Caco-2 (cell line): Measurements from ENCODE around the gene RAB15. TPM values are rescaled to one million over a fixed set of nuclear protein-coding genes. Genes with fewer than 3 reads are reported as not detected.

Experiments used
- BruUV-seq: library from RNA; stranded (reverse); fragments of 400-500 nt; replicated peaks from 2 replicates; lab custom pipeline; 2021; lab: Mats Ljungman, UMichigan
- CTCF ChIA-PET: fragments of 300-600 bp; sonication (Branson Sonifier 250); formaldehyde crosslinking; loops from one replicate; lab custom pipeline; 2022; ENCODE audit warnings: antibody characterized with exemption; lab: Charles Lee
- POLR2A ChIA-PET: fragments of 300-600 bp; sonication (Branson Sonifier 250); formaldehyde crosslinking; loops from one replicate; lab custom pipeline; 2022; ENCODE audit warnings: antibody characterized with exemption; lab: Charles Lee
- DNase-seq, 2 experiments: peaks; one replicate each; pipeline versions ENCODE4 v3.0.0 to v3.0.0-alpha.2; 2020 to 2022
- H3K27me3 ChIP-seq: replicated peaks from 2 replicates; pipeline ENCODE4 v1.6.0; 2011; ENCODE audit warnings: low read length; ENCODE audit not compliant: control insufficient read depth, insufficient read depth
- H3K36me3 ChIP-seq: 2 replicates; pipeline ENCODE4 v1.5.1; 2011; ENCODE audit warnings: low read length; ENCODE audit not compliant: control insufficient read depth, insufficient read depth
- H3K4me1 ChIP-seq: fragments of 250-450 bp; sonication (Bioruptor Pico); 2 replicates; pipeline ENCODE4 v1.5.1; 2020; ENCODE audit warnings: mild to moderate bottlenecking
- H3K4me3 ChIP-seq: 2 replicates; pipeline ENCODE4 v1.5.1; 2011; ENCODE audit warnings: low read depth, mild to moderate bottlenecking, control low read depth, low read length
- H3K9me3 ChIP-seq: fragments of 250-450 bp; sonication (Bioruptor Pico); 2 replicates; pipeline ENCODE4 v1.5.1; 2020; ENCODE audit warnings: mild to moderate bottlenecking, moderate library complexity
- H3K27ac Mint-ChIP-seq: one replicate; pipeline ENCODE4 v1.8.0; 2022; ENCODE audit warnings: mixed read lengths; ENCODE audit not compliant: unreplicated experiment
- H3K27me3 Mint-ChIP-seq: one replicate; pipeline ENCODE4 v1.8.0; 2022; ENCODE audit warnings: mixed read lengths; ENCODE audit not compliant: insufficient read depth, unreplicated experiment
- H3K36me3 Mint-ChIP-seq: one replicate; pipeline ENCODE4 v1.8.0; 2022; ENCODE audit warnings: mild to moderate bottlenecking, mixed read lengths; ENCODE audit not compliant: insufficient read depth, unreplicated experiment
- H3K4me1 Mint-ChIP-seq: one replicate; pipeline ENCODE4 v1.8.0; 2022; ENCODE audit warnings: low read depth, mixed read lengths; ENCODE audit not compliant: unreplicated experiment
- H3K4me3 Mint-ChIP-seq: one replicate; pipeline ENCODE4 v1.8.0; 2022; ENCODE audit warnings: mild to moderate bottlenecking, moderate library complexity, mixed read lengths; ENCODE audit not compliant: unreplicated experiment
- H3K9me3 Mint-ChIP-seq: one replicate; pipeline ENCODE4 v1.8.0; 2022; ENCODE audit warnings: mixed read lengths; ENCODE audit not compliant: unreplicated experiment
- intact Hi-C: fragments of 100-400 bp; cut with micrococcal nuclease; formaldehyde crosslinking; loops from one replicate; pipeline ENCODE4 v1.10.0; 2022; ENCODE audit not compliant: unreplicated experiment
- total RNA-seq: library from RNA; stranded (reverse); gene quantifications from 2 replicates; pipeline ENCODE4 v1.2.3, GENCODE V29; 2022
- TF ChIP-seq, protein P1 (sequence below), 2 experiments: fragments of 200-600 bp in 1 of 2; IDR thresholded peaks; 1 replicate in 1 of 2; 2 replicates in 1 of 2; pipeline versions ENCODE4 v1.5.1 to v1.8.0; 2011 to 2022; ENCODE audit warnings: antibody characterized with exemption in 1 of 2, control low read depth in 1 of 2, inconsistent platforms in 1 of 2, low read depth in 1 of 2, low read length in 1 of 2, mild to moderate bottlenecking in 1 of 2, moderate library complexity in 1 of 2; ENCODE audit not compliant: insufficient read depth in 1 of 2, severe bottlenecking in 1 of 2, unreplicated experiment in 1 of 2

Gene RAB15
- total RNA-seq, 1 experiment from 2014 or later: 92.5 TPM

DNA sequence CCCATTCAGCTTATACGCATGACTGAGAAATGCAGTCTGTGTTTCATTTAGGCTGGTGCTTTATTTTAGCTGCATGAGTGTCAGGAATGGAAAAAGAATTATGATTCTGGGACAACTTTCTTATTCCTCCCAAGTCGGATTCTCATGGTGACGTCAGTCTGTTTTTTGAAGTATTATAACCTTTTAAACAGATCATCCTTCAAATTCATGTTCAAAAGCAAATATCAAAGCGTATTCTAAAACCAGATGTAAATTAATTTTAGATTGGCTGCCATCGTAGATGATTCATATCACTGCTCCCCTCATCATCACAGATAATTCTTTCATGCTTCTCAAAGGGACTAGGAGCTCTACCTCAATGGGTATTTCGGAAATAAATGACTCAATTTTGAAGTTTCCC is 29.6 kb upstream of the RAB15 start:
- H3K36me3 ChIP-seq: no peaks in the 10 kb centered on the region; the same call in 1 of the 2 replicates
- Mint-ChIP-seq H3K9me3 (no peaks in the 10 kb centered on the region), H3K4me3 (no peak overlapping the region), H3K4me1 (peaks cover 14% of the 10 kb centered on the region), H3K27me3 (no peaks in the 10 kb centered on the region), H3K36me3 (no peaks in the 10 kb centered on the region), H3K27ac (no peak overlapping the region)
- no peaks in the 10 kb centered on the region for H3K9me3 ChIP-seq
- H3K4me1 ChIP-seq: no peaks in the 10 kb centered on the region; the same call in 1 of the 2 replicates
- intact Hi-C loops: no loop called here
- BruUV-seq: no TSS peak
- TF ChIP-seq, protein P1, sequence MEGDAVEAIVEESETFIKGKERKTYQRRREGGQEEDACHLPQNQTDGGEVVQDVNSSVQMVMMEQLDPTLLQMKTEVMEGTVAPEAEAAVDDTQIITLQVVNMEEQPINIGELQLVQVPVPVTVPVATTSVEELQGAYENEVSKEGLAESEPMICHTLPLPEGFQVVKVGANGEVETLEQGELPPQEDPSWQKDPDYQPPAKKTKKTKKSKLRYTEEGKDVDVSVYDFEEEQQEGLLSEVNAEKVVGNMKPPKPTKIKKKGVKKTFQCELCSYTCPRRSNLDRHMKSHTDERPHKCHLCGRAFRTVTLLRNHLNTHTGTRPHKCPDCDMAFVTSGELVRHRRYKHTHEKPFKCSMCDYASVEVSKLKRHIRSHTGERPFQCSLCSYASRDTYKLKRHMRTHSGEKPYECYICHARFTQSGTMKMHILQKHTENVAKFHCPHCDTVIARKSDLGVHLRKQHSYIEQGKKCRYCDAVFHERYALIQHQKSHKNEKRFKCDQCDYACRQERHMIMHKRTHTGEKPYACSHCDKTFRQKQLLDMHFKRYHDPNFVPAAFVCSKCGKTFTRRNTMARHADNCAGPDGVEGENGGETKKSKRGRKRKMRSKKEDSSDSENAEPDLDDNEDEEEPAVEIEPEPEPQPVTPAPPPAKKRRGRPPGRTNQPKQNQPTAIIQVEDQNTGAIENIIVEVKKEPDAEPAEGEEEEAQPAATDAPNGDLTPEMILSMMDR (IDR thresholded peaks at IDR 0.05; ENCODE audit: insufficient read depth in 1 of 2, low read depth in 1 of 2, low read length in 1 of 2, severe bottlenecking in 1 of 2, unreplicated experiment in 1 of 2): no peak
- no peak for DNase-seq
- no peaks in the 10 kb centered on the region for H3K27me3 ChIP-seq
- ChIA-PET POLR2A (no interaction called here), CTCF (no interaction called here)
- H3K4me3 ChIP-seq: no peak overlapping the region

DNA sequence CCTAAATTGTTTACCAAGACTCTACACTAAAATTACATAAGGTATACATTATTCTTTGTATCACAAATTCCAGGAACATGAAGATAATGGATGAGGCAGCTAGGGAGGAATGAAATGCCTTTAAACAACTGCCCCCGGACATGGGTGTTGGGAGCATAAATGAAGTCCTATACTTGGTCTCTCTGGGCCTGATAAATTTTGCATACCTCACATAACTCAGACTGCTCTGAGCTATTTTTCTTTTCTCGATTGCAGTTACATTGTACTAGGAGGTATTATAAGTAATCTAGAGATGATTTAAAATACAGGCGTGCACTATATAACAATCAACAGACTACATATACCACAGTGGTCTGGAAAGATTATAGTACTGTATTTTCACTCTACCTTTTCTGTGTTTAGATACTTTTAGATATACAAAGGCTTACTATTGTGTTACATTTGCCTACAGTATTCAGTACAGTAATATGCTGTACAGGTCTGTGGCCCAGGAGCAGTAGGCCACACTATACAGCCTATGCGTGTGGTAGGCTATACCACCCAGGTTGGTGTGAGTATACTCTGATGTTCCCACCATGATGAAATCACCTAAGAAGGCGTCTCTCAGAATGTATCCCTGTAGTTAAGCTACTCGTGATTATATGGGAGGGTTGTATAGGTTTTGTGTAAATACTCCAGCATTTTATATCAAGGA is 28.9 kb upstream of the RAB15 start:
- peaks cover 14% of the 10 kb centered on the region for H3K4me1 Mint-ChIP-seq
- no peaks in the 10 kb centered on the region for H3K27me3 ChIP-seq
- H3K27me3 Mint-ChIP-seq: no peaks in the 10 kb centered on the region
- CTCF ChIA-PET: interaction anchor here (0.6 kb wide), 1 partner anchor 73 kb away, joined by 4 read pairs; no protein-coding TSS in a partner anchor
- no peaks in the 10 kb centered on the region; the same call in 1 of the 2 replicates for H3K4me1 ChIP-seq
- intact Hi-C loops: no loop called here
- H3K36me3 Mint-ChIP-seq: no peaks in the 10 kb centered on the region
- no peak overlapping the region for H3K4me3 ChIP-seq
- no peaks in the 10 kb centered on the region for H3K9me3 Mint-ChIP-seq
- H3K9me3 ChIP-seq: no peaks in the 10 kb centered on the region
- TF ChIP-seq, protein P1 (IDR thresholded peaks at IDR 0.05; ENCODE audit: insufficient read depth in 1 of 2, low read depth in 1 of 2, low read length in 1 of 2, severe bottlenecking in 1 of 2, unreplicated experiment in 1 of 2): no peak
- no peak overlapping the region for H3K27ac Mint-ChIP-seq
- no peaks in the 10 kb centered on the region; the same call in 1 of the 2 replicates for H3K36me3 ChIP-seq
- no peak overlapping the region for H3K4me3 Mint-ChIP-seq
- POLR2A ChIA-PET: no interaction called here
- no peak for DNase-seq
- no TSS peak for BruUV-seq

DNA sequence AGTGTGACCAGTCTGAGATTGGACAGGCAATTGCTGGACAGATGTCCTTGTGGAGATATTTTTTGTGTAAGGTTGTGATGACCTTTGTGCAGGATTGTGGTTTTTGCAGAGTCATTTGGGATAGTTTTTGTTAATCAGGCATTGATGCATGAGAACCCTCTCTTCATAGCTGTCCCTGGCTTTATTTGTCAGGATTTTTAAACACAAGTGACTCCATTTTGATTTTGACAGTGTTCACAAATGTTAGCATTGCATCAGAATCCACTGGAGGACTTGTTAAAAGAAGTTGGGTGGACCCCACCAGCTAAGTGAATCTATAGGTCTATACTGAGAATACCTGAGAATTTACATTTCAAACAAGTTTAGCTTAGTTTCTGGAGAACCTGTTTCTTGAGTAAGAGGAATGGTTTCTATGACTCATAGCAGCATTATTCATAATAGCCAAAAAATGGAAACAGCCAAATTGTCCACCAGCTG is 26.4 kb upstream of the RAB15 start:
- Mint-ChIP-seq H3K4me3 (no peak overlapping the region), H3K27ac (no peak overlapping the region), H3K36me3 (no peaks in the 10 kb centered on the region), H3K4me1 (peaks cover 14% of the 10 kb centered on the region), H3K27me3 (no peaks in the 10 kb centered on the region), H3K9me3 (no peaks in the 10 kb centered on the region)
- CTCF ChIA-PET: interaction anchor here (0.9 kb wide), 1 partner anchor 21 kb away, joined by 3 read pairs; no protein-coding TSS in a partner anchor
- no peak for DNase-seq
- TF ChIP-seq, protein P1 (IDR thresholded peaks at IDR 0.05; ENCODE audit: insufficient read depth in 1 of 2, low read depth in 1 of 2, low read length in 1 of 2, severe bottlenecking in 1 of 2, unreplicated experiment in 1 of 2): no peak
- POLR2A ChIA-PET: no interaction called here
- no peaks in the 10 kb centered on the region for H3K36me3 ChIP-seq
- no peaks in the 10 kb centered on the region for H3K9me3 ChIP-seq
- H3K4me1 ChIP-seq: no peaks in the 10 kb centered on the region; the same call in 1 of the 2 replicates
- no peak overlapping the region for H3K4me3 ChIP-seq
- no TSS peak for BruUV-seq
- intact Hi-C loops: no loop called here
- H3K27me3 ChIP-seq: no peaks in the 10 kb centered on the region
